GM21786 (cell line): ENCODE measurements around the gene GRIK3.

Experiments used
- ATAC-seq: cut with Tn5 transposase; IDR thresholded peaks from one replicate; pipeline ENCODE4 v1.9.1; 2021; ENCODE audit not compliant: unreplicated experiment

GRIK3 gene

GRCh38 chr1:36794460-36794859 is 239.9 kb downstream of the GRIK3 start:
- no peak for ATAC-seq

DNA sequence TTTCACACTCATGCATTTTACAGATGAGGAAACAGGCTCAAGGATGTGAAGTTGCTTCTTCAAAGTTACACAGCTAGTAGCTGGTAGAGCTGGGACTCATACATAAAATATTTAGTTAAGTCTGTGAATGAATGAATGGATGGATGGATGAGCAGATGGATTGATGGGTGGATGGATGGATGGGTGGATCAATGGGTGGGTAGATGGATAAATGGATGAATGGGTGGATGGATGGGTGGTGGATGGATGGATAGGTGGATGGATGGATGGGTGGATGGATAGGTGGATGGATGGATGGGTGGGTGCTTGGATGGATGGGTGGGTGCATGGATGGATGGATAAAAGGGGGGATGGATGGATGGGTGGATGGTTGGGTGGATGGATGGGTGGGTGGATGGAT is 240.9 kb downstream of the GRIK3 start:
- no peak for ATAC-seq

GRCh38 chr1:36792292-36792691 is 242.0 kb downstream of the GRIK3 start:
- no peak for ATAC-seq

DNA sequence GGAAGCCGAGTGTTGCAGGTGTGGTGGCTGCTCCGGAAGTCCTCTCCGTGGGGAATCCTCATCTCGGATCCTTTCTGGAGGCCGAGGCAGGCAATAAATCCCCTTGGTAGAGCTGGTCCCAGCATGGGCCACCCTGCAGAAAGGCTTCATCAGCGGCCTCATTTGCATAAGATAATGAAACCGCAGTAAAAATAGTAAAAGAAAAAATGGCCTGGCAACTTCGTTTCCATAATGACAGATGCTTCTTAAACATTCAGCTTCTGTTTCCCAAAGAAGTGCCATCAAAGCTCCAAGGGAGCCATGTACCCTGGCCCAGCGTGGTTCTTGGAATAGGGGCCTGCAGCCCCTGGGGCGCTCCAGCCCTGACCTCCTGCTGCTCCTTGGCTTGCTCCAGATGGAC is 244.1 kb downstream of the GRIK3 start:
- ATAC-seq, result no peak

DNA sequence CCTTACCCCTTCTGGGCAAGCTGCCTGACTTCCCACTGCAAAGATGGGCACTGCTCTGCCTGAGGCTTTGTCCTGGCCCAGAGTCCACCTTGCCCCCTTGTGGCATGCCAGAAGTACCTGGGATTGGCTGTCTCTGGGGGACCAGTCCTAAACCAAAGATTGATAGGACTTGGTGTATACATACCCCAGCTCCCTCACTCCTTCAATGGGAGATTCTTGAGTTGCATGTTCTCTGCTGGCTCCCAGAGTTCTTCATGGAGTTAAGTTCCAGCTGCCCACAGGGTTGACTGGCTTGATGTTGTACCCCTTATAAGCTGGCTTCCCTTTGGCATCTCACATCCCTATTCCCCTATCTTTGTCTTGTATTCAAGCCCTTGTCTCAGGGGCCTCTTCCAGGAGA is 244.8 kb downstream of the GRIK3 start:
- no peak for ATAC-seq

GRCh38 chr1:36787312-36787913 is 246.9 kb downstream of the GRIK3 start:
- no peak for ATAC-seq

DNA sequence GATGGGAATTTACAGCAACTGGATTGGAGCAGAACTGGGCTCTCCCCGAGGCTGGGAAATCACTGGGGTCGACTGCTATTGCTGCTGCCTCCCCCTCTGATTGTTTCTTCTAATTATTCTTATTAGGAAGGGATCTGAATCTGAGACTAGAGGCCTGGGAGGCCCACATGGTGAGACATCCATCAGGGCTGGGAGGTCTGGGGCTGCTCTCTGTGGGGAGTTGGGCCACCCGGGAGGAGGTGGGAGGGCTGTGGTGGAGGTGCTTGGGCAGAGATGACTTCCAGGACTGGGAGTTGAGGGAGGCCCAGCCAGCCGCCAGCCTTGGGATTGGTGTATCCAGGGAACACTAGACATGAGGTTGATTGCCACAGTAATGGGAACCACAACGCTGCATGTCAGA is 247.9 kb downstream of the GRIK3 start:
- no peak for ATAC-seq

DNA sequence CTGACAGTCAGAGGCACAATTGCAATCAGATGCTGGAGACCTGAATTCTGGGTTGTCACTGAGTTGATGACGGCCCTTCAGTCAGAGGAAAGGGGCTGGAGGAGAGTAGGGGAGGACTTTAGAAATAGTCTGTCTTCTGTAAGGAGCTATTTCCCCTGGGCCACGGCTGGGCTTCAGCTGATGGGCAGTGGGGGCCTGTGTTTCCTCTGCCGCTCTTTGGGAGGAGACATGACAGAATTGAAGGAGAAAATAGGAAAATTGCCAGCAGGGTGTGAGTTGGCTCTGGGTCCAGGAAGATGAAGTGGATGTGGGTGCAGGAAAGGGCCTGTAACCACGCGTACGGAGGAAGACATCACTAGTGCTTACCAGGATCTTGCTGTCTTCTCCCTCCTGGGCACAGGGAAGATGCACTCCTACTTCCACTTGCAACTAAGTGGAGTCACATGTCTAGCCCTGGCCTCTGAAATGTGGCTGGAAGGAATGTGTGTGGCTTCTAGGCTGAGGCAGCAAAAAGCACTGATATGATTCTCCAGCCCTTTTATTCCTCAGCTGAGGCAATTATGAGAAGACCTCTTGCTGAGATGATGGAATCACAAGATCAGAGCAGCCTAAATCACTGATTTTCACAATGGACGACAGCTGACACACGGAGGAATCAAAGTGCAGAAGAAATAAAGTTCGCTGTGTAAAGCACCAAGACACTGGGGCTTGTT is 250.0 kb downstream of the GRIK3 start:
- no peak for ATAC-seq

- ATAC-seq, result no peak
These were observed 250.8 kb downstream of the GRIK3 start for GRCh38 chr1:36783475-36783874.

DNA sequence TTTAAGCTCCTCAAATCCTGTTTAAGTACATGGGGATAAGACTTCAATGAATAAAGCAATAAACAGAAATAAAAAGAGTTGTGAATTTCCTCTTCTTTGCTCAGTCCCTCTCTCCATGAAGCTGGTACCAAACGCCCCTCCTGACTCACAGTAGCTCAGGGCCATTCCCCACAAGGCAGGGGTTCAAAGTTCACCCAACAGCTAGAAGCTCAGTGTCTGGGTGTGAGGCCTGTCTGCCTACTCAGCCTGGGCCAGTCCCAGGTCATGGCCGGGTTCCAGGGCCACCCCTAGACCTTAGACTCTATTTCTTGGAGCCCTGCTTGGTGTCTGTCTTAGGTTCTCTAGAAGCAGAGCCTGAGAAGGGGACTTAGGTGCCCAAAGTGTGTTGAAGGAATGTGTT is 251.5 kb downstream of the GRIK3 start:
- no peak for ATAC-seq

GRCh38 chr1:36782085-36782484 is 252.2 kb downstream of the GRIK3 start:
- ATAC-seq, result no peak

DNA sequence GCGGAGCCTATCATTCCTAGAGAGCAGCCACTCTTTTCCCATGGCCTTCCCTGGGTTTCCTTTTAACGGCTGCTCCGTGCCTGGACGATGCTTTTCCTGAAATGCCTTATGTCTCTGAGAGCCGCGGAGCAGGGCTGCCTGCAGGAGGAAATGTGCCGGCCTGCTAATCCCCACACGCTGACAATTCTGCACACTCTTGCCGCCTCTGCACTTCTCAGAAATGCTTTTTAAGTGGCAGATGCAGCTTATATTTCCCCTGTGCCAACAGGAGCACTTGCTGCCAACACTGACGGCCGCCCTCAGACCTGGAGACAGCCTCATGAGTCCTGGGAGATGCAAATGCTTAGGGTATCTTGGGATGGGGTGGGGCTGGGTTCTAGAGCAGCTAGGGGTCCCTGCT is 253.2 kb downstream of the GRIK3 start:
- no peak for ATAC-seq

GRCh38 chr1:36778740-36779139 is 255.6 kb downstream of the GRIK3 start:
- ATAC-seq, result no peak

DNA sequence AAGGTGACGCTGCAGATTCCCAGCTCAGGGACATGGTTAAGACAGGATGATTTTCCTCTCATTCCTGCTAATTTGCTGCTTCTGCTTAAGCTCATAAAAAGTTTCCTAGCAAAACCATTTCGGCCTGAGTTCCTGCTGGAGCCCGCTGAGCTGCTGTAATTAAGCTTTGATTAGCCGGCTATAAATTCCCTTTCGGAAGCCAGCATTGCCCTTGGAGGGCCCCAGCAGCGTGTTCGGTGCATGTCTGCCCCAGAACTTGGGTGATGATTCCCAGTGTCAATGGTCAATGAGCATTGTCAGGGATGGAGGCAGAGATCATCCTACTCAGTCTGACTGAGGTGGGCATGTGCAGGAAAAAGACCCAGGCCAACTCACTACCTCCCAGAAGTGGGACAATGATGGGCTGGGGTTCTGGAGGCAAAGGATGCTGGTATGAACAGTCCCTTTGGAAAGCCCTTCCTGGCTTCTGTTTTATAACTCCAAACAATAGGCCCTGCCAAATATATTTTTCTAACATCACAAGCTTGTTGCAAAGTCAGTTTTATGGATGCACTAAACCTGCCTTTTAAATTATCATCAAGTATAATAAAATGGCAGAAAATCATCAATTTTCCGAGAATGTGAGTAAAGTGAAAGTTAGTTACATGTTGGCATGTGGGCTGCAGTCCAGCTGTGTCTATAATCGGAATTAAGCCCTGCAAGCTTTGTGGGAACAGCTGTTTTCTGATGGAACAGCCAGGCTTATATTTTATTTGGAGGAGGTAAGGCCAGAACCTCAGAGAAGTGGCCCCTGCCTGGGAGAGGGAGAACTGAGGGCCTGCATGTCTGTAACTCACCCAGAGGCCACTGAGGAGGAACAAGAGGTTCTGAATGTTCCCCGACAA is 257.1 kb downstream of the GRIK3 start:
- no peak for ATAC-seq

DNA sequence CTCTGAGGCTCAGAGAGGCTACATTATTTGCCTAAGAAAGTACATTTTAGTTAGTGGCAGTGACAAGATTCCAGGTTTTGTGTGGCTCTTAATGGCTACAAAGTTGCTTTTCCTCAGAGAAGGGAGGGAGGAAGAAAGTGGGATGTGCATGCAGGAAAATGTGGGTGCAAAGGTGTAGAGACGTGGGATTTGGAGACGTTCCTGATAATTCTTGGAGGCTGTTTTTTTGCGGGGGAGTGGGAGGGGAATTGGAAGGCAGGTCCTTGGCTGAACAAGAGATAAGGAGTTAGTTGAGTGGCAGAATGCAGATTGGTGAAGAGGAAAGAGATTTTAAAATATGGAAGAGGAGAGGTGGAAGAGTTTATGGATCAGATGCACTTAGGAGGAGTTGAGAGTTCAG is 258.1 kb downstream of the GRIK3 start:
- no peak for ATAC-seq

GRCh38 chr1:36775716-36776115 is 258.6 kb downstream of the GRIK3 start:
- ATAC-seq, result no peak

DNA sequence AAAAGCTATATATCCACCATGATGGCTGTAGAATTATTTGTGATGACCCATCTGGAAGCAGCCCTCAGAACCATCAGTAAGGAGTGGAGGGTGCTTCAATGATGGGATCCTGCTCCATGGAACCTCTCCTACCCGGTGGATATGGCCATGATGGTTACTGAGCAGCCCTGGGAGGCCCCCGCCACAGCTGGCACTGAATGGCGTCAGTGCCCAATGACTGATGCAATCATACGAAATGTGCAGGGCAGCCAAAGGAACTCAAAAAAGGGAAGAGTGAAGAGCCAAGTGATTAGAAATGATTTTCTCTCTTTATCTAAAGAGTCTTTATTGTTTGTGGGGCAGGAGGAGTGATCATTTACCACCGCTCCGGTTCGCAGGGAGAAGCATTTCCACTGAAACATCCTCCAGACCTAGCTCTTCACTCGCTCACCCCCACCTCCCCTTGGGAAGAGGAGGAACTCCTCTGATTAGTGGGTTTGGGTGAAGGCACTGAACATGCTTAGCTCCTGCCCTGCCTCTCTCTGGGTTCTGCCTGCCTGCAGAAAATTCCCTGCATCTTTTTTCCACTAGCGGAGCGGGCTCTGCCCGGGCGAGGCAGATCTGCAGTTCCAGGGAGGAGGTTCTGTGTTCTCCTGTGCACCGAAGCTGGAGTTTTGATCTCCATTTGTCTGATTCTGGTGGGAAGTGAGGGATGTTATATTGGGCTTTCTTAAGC is 260.3 kb downstream of the GRIK3 start:
- ATAC-seq, result no peak

GRCh38 chr1:36772647-36773495 is 261.4 kb downstream of the GRIK3 start:
- ATAC-seq, result no peak

GRCh38 chr1:36771660-36772284 is 262.5 kb downstream of the GRIK3 start:
- no peak for ATAC-seq

DNA sequence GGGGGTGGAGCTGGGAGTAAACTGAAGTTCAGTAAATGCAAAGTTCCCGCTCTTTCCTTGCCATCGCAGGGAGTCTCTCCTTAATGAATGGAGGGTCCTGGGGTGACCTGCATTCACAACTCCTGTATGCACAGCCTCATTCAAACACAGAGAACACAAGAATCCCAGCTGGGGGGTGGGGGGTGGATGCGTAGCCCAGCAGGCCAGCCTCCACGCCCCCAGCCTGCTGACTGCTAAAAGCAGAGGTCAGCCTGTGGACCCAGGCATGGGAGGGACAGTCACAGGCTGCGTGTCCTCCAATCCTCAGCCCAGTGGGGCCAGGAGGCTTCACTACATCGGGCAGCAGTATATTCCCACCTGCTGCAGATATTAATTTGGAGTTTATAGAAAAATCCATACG is 263.1 kb downstream of the GRIK3 start:
- ATAC-seq, result no peak
